ENCODE data around the gene NUDT1.

DNA sequence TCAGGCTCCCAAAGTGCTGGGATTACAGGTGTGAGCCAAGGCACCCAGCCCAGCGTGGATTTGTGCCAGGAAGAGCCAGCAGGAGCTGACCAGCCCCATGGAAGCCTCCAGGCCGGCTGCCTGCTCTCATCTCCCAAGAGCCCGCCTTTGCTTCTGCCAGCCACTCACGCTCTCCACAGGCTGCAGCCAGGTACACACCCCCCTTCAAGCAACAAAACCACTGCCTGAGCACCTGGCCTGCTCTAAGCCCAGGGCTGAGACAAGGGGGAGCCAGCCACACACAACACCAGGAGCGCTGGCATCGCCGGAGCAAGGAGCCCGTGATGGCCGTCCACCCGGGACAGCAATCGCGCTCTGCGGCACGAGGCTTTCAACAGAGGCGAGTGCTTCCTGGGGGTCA, 43.8 kb upstream of the NUDT1 start:
- TF ChIP-seq, protein P1, sequence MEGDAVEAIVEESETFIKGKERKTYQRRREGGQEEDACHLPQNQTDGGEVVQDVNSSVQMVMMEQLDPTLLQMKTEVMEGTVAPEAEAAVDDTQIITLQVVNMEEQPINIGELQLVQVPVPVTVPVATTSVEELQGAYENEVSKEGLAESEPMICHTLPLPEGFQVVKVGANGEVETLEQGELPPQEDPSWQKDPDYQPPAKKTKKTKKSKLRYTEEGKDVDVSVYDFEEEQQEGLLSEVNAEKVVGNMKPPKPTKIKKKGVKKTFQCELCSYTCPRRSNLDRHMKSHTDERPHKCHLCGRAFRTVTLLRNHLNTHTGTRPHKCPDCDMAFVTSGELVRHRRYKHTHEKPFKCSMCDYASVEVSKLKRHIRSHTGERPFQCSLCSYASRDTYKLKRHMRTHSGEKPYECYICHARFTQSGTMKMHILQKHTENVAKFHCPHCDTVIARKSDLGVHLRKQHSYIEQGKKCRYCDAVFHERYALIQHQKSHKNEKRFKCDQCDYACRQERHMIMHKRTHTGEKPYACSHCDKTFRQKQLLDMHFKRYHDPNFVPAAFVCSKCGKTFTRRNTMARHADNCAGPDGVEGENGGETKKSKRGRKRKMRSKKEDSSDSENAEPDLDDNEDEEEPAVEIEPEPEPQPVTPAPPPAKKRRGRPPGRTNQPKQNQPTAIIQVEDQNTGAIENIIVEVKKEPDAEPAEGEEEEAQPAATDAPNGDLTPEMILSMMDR (IDR thresholded peaks at IDR 0.05; ENCODE audit: low read length) = no peak
- TF ChIP-seq EZH2 (IDR thresholded peaks at IDR 0.05; ENCODE audit: borderline replicate concordance, low read length) = no peak
